Astrocyte of the spinal cord (primary cell): ENCODE data around the gene SLC1A7.

ENCODE experiments used
- DNase-seq: peaks from one replicate; pipeline ENCODE4 v3.0.0; 2011; ENCODE audit warnings: low read depth, low spot score
- H3K4me3 ChIP-seq: 2 replicates; pipeline ENCODE4 v1.5.1; 2011; ENCODE audit warnings: low read depth, mild to moderate bottlenecking, low read length, moderate library complexity
- CTCF ChIP-seq: IDR thresholded peaks from 2 replicates; pipeline ENCODE4 v1.5.1; 2012; ENCODE audit warnings: low read depth, mild to moderate bottlenecking, low read length, inconsistent platforms
- in situ Hi-C: cut with HindIII; loops from 2 replicates; pipeline ENCODE4 v1.10.0; 2017; ENCODE audit warnings: low sequenced_read_pairs

SLC1A7 gene

GRCh38 chr1:53066891-53067738 is 75.3 kb downstream of the SLC1A7 start:
- DNase-seq: no peak
- in situ Hi-C loops: no loop called here
- no peak overlapping the region for H3K4me3 ChIP-seq
- no peak for TF ChIP-seq CTCF

- no peak for DNase-seq
- TF ChIP-seq CTCF: no peak
- in situ Hi-C loops: no loop called here
Observed at GRCh38 chr1:53066488-53066887, 76.0 kb downstream of the SLC1A7 start.

GRCh38 chr1:53065391-53065790 is 77.0 kb downstream of the SLC1A7 start:
- in situ Hi-C loops: no loop called here
- no peak for TF ChIP-seq CTCF
- no peak for DNase-seq
- H3K4me3 ChIP-seq: no peak overlapping the region

More at GRCh38 chr1:53066488-53066887, 76.0 kb downstream of the SLC1A7 start:
- no peak overlapping the region for H3K4me3 ChIP-seq

- H3K4me3 ChIP-seq: no peak overlapping the region
- in situ Hi-C loops: no loop called here
- no peak for TF ChIP-seq CTCF
- no peak for DNase-seq
Observed at GRCh38 chr1:53063744-53064515, 78.5 kb downstream of the SLC1A7 start.

GRCh38 chr1:53062708-53063591 is 79.5 kb downstream of the SLC1A7 start:
- TF ChIP-seq CTCF: no peak
- in situ Hi-C loops: no loop called here
- H3K4me3 ChIP-seq: peak overlapping the region; percentile 51
- DNase-seq: no peak
